H9 (cell line): ENCODE results near the gene SEMA3A. TPM values are rescaled to one million over a fixed set of nuclear protein-coding genes. Genes with fewer than 3 reads are reported as not detected.

ENCODE experiments used
- DNase-seq: peaks from one replicate; pipeline ENCODE4 v3.0.0-alpha.2; 2017
- H2AFZ ChIP-seq: one replicate; pipeline ENCODE4 v1.6.1; 2013; ENCODE audit warnings: mild to moderate bottlenecking, low read length, control low read depth, moderate library complexity
- H2AK5ac ChIP-seq: 2 replicates; pipeline ENCODE4 v1.6.1; 2013; ENCODE audit warnings: low read length, control low read depth, mixed read lengths; ENCODE audit not compliant: insufficient read length
- H2BK120ac ChIP-seq: one replicate; pipeline ENCODE4 v1.6.1; 2013; ENCODE audit warnings: low read depth, mild to moderate bottlenecking, low read length, control low read depth, inconsistent platforms; ENCODE audit not compliant: poor library complexity, severe bottlenecking
- H2BK12ac ChIP-seq: 2 replicates; pipeline ENCODE4 v1.6.1; 2013; ENCODE audit warnings: low read length, control low read depth, mixed read lengths, low read depth; ENCODE audit not compliant: insufficient read length
- H2BK15ac ChIP-seq: 2 replicates; pipeline ENCODE4 v1.6.1; 2013; ENCODE audit warnings: low read depth, low read length, control low read depth
- H2BK20ac ChIP-seq: one replicate; pipeline ENCODE4 v1.6.1; 2013; ENCODE audit warnings: low read depth, mild to moderate bottlenecking, low read length, control low read depth, inconsistent platforms; ENCODE audit not compliant: poor library complexity, severe bottlenecking
- H2BK5ac ChIP-seq: 2 replicates; pipeline ENCODE4 v1.6.1; 2013; ENCODE audit warnings: low read length, control low read depth, mixed read lengths; ENCODE audit not compliant: insufficient read length
- H3K14ac ChIP-seq: 2 replicates; pipeline ENCODE4 v1.6.1; 2013; ENCODE audit warnings: low read length, control low read depth; ENCODE audit not compliant: insufficient read depth
- H3K18ac ChIP-seq: 2 replicates; pipeline ENCODE4 v1.6.1; 2013; ENCODE audit warnings: low read depth, mild to moderate bottlenecking, mixed read lengths, low read length, control low read depth; ENCODE audit not compliant: insufficient read length
- H3K23ac ChIP-seq: 2 replicates; pipeline ENCODE4 v1.6.1; 2013; ENCODE audit warnings: low read length, control low read depth, mixed read lengths, low read depth; ENCODE audit not compliant: insufficient read length
- H3K23me2 ChIP-seq: 2 replicates; pipeline ENCODE4 v1.6.1; 2013; ENCODE audit warnings: low read depth, mild to moderate bottlenecking, mixed read lengths, low read length, control low read depth; ENCODE audit not compliant: insufficient read length, poor library complexity, severe bottlenecking
- H3K27ac ChIP-seq: 2 replicates; pipeline ENCODE4 v1.5.1; 2013; ENCODE audit warnings: low read length, control low read depth, mixed read lengths, low read depth; ENCODE audit not compliant: insufficient read length
- H3K27me3 ChIP-seq: 2 replicates; pipeline ENCODE4 v1.6.1; 2013; ENCODE audit warnings: low read length, control low read depth, inconsistent platforms; ENCODE audit not compliant: insufficient read depth
- H3K4ac ChIP-seq: 2 replicates; pipeline ENCODE4 v1.6.1; 2013; ENCODE audit warnings: low read depth, mild to moderate bottlenecking, control low read depth, inconsistent platforms, low read length, moderate library complexity
- H3K4me1 ChIP-seq: 2 replicates; pipeline ENCODE4 v1.6.1; 2013; ENCODE audit warnings: low read length, control low read depth, inconsistent platforms; ENCODE audit not compliant: insufficient read depth
- H3K4me2 ChIP-seq: 2 replicates; pipeline ENCODE4 v1.6.1; 2013; ENCODE audit warnings: low read length, control low read depth, mixed read lengths; ENCODE audit not compliant: insufficient read length, insufficient read depth
- H3K56ac ChIP-seq: 2 replicates; pipeline ENCODE4 v1.6.1; 2013; ENCODE audit warnings: low read depth, mild to moderate bottlenecking, mixed read lengths, low read length, control low read depth; ENCODE audit not compliant: insufficient read length
- H3K79me1 ChIP-seq: 2 replicates; pipeline ENCODE4 v1.6.1; 2013; ENCODE audit warnings: low read depth, mild to moderate bottlenecking, moderate library complexity, low read length, control low read depth, inconsistent platforms; ENCODE audit not compliant: insufficient read depth, poor library complexity, severe bottlenecking
- H3K79me2 ChIP-seq: 2 replicates; pipeline ENCODE4 v1.6.1; 2013; ENCODE audit warnings: low read length, control low read depth, inconsistent platforms; ENCODE audit not compliant: insufficient read depth
- H3K9ac ChIP-seq: 2 replicates; pipeline ENCODE4 v1.6.1; 2013; ENCODE audit warnings: low read length, control low read depth, mixed read lengths; ENCODE audit not compliant: insufficient read length; ENCODE audit errors: extremely low read depth
- H3K9me3 ChIP-seq: one replicate; pipeline ENCODE4 v1.6.1; 2013; ENCODE audit warnings: low read depth, low read length, inconsistent platforms; ENCODE audit not compliant: control insufficient read depth
- H3T11ph ChIP-seq: one replicate; pipeline ENCODE4 v1.6.1; 2013; ENCODE audit warnings: mild to moderate bottlenecking, low read length, control low read depth, inconsistent platforms
- H4K20me1 ChIP-seq: one replicate; pipeline ENCODE4 v1.6.1; 2013; ENCODE audit not compliant: control insufficient read depth, insufficient read length, insufficient read depth
- H4K5ac ChIP-seq: 2 replicates; pipeline ENCODE4 v1.6.1; 2013; ENCODE audit warnings: low read depth, mild to moderate bottlenecking, mixed read lengths, low read length, control low read depth; ENCODE audit not compliant: insufficient read length
- H4K8ac ChIP-seq: replicated peaks from 2 replicates; pipeline ENCODE4 v1.6.1; 2013; ENCODE audit warnings: low read length, control low read depth, mixed read lengths, low read depth; ENCODE audit not compliant: insufficient read length
- H4K91ac ChIP-seq: 2 replicates; pipeline ENCODE4 v1.6.1; 2013; ENCODE audit warnings: low read depth, mild to moderate bottlenecking, moderate library complexity, mixed read lengths, low read length, control low read depth; ENCODE audit not compliant: insufficient read length
- H3K27ac Mint-ChIP-seq, 3 experiments: 2 replicates in 2 of 3; 3 replicates in 1 of 3; pipeline ENCODE4 v1.8.0; 2020 to 2021; ENCODE audit warnings: mixed read lengths in 3 of 3, mild to moderate bottlenecking in 1 of 3, moderate library complexity in 1 of 3
- H3K27me3 Mint-ChIP-seq: 2 replicates; pipeline ENCODE4 v1.8.0; 2021; ENCODE audit warnings: low read depth, mild to moderate bottlenecking, moderate library complexity, mixed read lengths
- H3K36me3 Mint-ChIP-seq, 3 experiments: 2 replicates in 2 of 3; 3 replicates in 1 of 3; pipeline ENCODE4 v1.8.0; 2020 to 2021; ENCODE audit warnings: low read depth in 3 of 3, mixed read lengths in 3 of 3; ENCODE audit not compliant: insufficient read depth in 1 of 3
- H3K4me1 Mint-ChIP-seq, 2 experiments: 2 replicates each; pipeline ENCODE4 v1.8.0; 2020; ENCODE audit warnings: mixed read lengths in 2 of 2
- H3K4me3 Mint-ChIP-seq, 2 experiments: 2 replicates in 1 of 2; 3 replicates in 1 of 2; pipeline ENCODE4 v1.8.0; 2020 to 2021; ENCODE audit warnings: mild to moderate bottlenecking in 2 of 2, mixed read lengths in 2 of 2, moderate library complexity in 1 of 2
- H3K9me3 Mint-ChIP-seq, 2 experiments: 2 replicates in 1 of 2; 3 replicates in 1 of 2; pipeline ENCODE4 v1.8.0; 2020; ENCODE audit warnings: mild to moderate bottlenecking in 2 of 2, mixed read lengths in 2 of 2, moderate library complexity in 1 of 2
- WGBS: extraction: QIAGEN DNeasy Blood & Tissue Kit; methylation state at CpG from one replicate; pipeline ENCODE4 v1.1.7; 2013; ENCODE audit warnings: missing lambda C conversion rate, low lambda C conversion rate, mixed read lengths; ENCODE audit not compliant: insufficient read length; ENCODE audit errors: extremely low coverage; 5-methylcytosine and 5-hydroxymethylcytosine counted together
- total RNA-seq: library from RNA; stranded (reverse); gene quantifications from 2 replicates; pipeline ENCODE4 v1.2.1, GENCODE V29; 2021
- TF ChIP-seq, protein P1 (sequence below): fragments of 200-600 bp; sonication (generic); conservative IDR thresholded peaks from 3 replicates; pipeline ENCODE4 v1.8.0; 2021; ENCODE audit warnings: antibody characterized with exemption, mild to moderate bottlenecking

Gene SEMA3A
- total RNA-seq, 1 experiment from 2014 or later: 60.0 TPM

DNA sequence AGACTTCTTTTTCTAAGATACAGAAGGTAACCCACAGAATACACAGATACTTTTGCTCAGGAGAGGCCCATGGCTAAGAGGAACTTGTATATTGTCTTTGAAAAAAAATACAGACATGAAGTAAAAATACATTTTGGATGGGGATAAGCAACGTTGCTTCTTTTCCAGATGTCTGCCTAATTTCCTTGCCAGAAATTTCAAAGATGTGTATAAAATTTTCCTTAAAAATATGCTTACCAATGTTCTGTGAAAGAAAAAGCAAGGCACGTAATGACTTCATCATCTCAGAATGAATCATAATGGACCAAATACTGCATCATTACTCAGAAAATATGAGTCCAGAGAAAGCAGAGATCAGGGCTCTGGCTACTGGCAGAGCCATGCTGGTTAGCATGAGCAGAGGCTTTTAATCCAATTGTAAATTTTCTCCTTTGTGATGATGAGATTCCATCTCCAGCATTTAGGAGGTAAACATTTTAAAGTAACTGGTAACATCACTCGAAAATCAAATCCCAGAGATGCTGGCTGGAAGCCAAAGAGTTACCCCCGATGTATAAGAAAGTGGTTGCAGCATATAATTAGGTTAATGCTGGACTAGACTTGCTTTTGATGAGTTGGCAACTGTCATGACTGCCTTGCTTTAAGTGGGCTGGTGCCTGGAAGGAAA is 272.5 kb downstream of the SEMA3A start:
- no CpG with 5 or more reads among the region's 4 CpGs for WGBS
- Mint-ChIP-seq H3K36me3 (no peaks in the 10 kb centered on the region; a peak in 1 of 7 replicates), H3K27ac (no peak overlapping the region), H3K4me3 (no peak overlapping the region), H3K27me3 (no peaks in the 10 kb centered on the region), H3K9me3 (0 out of 5 replicates have a peak, but pooled peaks cover 0 to 2% of the 10 kb centered on the region in 2 experiments), H3K4me1 (peaks cover 8% of the 10 kb centered on the region in 2 experiments)
- H3K14ac ChIP-seq: no peak overlapping the region
- no peak overlapping the region for H3K56ac ChIP-seq
- H3K79me2 ChIP-seq: no peaks in the 10 kb centered on the region
- no peaks in the 10 kb centered on the region for H3K4me1 ChIP-seq
- no peak overlapping the region for H2BK20ac ChIP-seq
- H3K18ac ChIP-seq: no peak overlapping the region
- no peak overlapping the region for H2BK5ac ChIP-seq
- H4K8ac ChIP-seq: no peak overlapping the region
- H3K27me3 ChIP-seq: no peaks in the 10 kb centered on the region
- no peak overlapping the region for H3K27ac ChIP-seq
- H3K4ac ChIP-seq: no peak overlapping the region
- H3K23ac ChIP-seq: no peak overlapping the region
- H2BK12ac ChIP-seq: no peak overlapping the region
- no peak overlapping the region for H3K9ac ChIP-seq
- no peak overlapping the region for H4K91ac ChIP-seq
- no peaks in the 10 kb centered on the region for H3K9me3 ChIP-seq
- H2BK15ac ChIP-seq: no peak overlapping the region
- TF ChIP-seq, protein P1, sequence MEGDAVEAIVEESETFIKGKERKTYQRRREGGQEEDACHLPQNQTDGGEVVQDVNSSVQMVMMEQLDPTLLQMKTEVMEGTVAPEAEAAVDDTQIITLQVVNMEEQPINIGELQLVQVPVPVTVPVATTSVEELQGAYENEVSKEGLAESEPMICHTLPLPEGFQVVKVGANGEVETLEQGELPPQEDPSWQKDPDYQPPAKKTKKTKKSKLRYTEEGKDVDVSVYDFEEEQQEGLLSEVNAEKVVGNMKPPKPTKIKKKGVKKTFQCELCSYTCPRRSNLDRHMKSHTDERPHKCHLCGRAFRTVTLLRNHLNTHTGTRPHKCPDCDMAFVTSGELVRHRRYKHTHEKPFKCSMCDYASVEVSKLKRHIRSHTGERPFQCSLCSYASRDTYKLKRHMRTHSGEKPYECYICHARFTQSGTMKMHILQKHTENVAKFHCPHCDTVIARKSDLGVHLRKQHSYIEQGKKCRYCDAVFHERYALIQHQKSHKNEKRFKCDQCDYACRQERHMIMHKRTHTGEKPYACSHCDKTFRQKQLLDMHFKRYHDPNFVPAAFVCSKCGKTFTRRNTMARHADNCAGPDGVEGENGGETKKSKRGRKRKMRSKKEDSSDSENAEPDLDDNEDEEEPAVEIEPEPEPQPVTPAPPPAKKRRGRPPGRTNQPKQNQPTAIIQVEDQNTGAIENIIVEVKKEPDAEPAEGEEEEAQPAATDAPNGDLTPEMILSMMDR: no peak
- no peak overlapping the region for H3K4me2 ChIP-seq
- no peaks in the 10 kb centered on the region for H3K79me1 ChIP-seq
- H3T11ph ChIP-seq: no peak overlapping the region
- H3K23me2 ChIP-seq: no peaks in the 10 kb centered on the region
- no peaks in the 10 kb centered on the region for H4K20me1 ChIP-seq
- H4K5ac ChIP-seq: no peak overlapping the region
- H2BK120ac ChIP-seq: no peak overlapping the region
- no peak for DNase-seq
- H2AFZ ChIP-seq: no peak overlapping the region
- no peak overlapping the region for H2AK5ac ChIP-seq
